Ishikawa (cell line): ENCODE measurements around the gene CARMIL3.

Source experiments
- FOXM1 ChIP-seq: IDR thresholded peaks from 2 replicates; pipeline ENCODE4 v1.6.1; 2012; ENCODE audit warnings: low read depth, borderline replicate concordance
- RAD21 ChIP-seq: IDR thresholded peaks from 2 replicates; pipeline ENCODE4 v1.6.1; 2012; ENCODE audit warnings: low read depth
- ZBTB7A ChIP-seq: IDR thresholded peaks from 2 replicates; pipeline ENCODE4 v1.6.1; 2012; ENCODE audit warnings: low read depth
- TF ChIP-seq, protein P1 (sequence below): IDR thresholded peaks from 2 replicates; pipeline ENCODE4 v1.6.1; 2012; ENCODE audit warnings: low read depth, mild to moderate bottlenecking

DNA sequence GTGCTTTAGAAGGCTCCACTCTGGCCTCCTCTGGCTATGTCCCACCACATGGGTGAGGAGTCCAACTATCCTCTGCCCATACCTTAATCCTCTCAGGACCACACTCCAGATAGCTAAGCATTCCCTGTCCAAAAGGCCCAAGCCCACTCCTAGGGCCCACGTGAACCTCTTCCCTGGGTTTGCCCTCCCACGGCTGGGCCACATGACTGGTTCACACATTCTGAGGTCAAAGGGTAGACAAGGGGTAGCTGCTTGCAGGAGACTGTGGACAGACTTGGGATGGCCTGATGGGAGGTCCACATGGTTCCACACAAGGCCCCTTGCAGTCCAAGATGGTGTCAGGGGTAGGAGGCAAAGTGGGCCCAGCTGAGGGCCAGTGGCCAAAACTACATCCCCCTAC is 36.3 kb downstream of the CARMIL3 start:
- no peak for TF ChIP-seq RAD21
- TF ChIP-seq FOXM1 = no peak
- no peak for TF ChIP-seq ZBTB7A
- TF ChIP-seq, protein P1, sequence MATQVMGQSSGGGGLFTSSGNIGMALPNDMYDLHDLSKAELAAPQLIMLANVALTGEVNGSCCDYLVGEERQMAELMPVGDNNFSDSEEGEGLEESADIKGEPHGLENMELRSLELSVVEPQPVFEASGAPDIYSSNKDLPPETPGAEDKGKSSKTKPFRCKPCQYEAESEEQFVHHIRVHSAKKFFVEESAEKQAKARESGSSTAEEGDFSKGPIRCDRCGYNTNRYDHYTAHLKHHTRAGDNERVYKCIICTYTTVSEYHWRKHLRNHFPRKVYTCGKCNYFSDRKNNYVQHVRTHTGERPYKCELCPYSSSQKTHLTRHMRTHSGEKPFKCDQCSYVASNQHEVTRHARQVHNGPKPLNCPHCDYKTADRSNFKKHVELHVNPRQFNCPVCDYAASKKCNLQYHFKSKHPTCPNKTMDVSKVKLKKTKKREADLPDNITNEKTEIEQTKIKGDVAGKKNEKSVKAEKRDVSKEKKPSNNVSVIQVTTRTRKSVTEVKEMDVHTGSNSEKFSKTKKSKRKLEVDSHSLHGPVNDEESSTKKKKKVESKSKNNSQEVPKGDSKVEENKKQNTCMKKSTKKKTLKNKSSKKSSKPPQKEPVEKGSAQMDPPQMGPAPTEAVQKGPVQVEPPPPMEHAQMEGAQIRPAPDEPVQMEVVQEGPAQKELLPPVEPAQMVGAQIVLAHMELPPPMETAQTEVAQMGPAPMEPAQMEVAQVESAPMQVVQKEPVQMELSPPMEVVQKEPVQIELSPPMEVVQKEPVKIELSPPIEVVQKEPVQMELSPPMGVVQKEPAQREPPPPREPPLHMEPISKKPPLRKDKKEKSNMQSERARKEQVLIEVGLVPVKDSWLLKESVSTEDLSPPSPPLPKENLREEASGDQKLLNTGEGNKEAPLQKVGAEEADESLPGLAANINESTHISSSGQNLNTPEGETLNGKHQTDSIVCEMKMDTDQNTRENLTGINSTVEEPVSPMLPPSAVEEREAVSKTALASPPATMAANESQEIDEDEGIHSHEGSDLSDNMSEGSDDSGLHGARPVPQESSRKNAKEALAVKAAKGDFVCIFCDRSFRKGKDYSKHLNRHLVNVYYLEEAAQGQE = no peak
